Measurements from ENCODE around the gene ICAM1. TPM values are rescaled to one million over a fixed set of nuclear protein-coding genes. Genes with fewer than 3 reads are reported as not detected.

ICAM1 gene
- total RNA-seq, 2 donors from 2014 or later: 8.9 to 25.1 TPM

GRCh38 chr19:10254244-10254643, 16.7 kb upstream of the ICAM1 start:
- H3K4me3 ChIP-seq: no peak overlapping the region
- H3K4me1 ChIP-seq (replicated peaks): peaks cover 4% of the 10 kb centered on the region
- WGBS: 94% methylated on average over 3 of the region's 3 CpGs
- H3K9me3 ChIP-seq: no peaks in the 10 kb centered on the region
- H3K27ac ChIP-seq: no peak overlapping the region
- intact Hi-C loops (cut with DNase I): loop anchor here (10.0 kb wide), 1 partner anchor 319 kb away; the partner anchor contains the start of gene OLFM2
- peaks cover 0 to 24% of the 10 kb centered on the region in 2 donors for H3K36me3 ChIP-seq
- no peak for DNase-seq (ENCODE audit: low spot score)
- TF ChIP-seq POLR2AphosphoS5 (IDR thresholded peaks at IDR 0.05) (no peak), POLR2A (IDR thresholded peaks at IDR 0.05) (no peak), CTCF (IDR thresholded peaks at IDR 0.05) (no peak)
- no peaks in the 10 kb centered on the region for H3K27me3 ChIP-seq (replicated peaks; ENCODE audit: insufficient read depth)

GRCh38 chr19:10255358-10255757, 15.6 kb upstream of the ICAM1 start:
- Histone ChIP-seq H3K4me3 (no peak overlapping the region), H3K27me3 (replicated peaks; ENCODE audit: insufficient read depth) (no peaks in the 10 kb centered on the region), H3K27ac (no peak overlapping the region), H3K36me3 (peaks cover 0 to 24% of the 10 kb centered on the region in 2 donors), H3K4me1 (replicated peaks) (peaks cover 4% of the 10 kb centered on the region), H3K9me3 (no peaks in the 10 kb centered on the region)
- no peak for TF ChIP-seq POLR2AphosphoS5 (IDR thresholded peaks at IDR 0.05)
- no peak for TF ChIP-seq CTCF (IDR thresholded peaks at IDR 0.05)
- TF ChIP-seq POLR2A (IDR thresholded peaks at IDR 0.05): no peak
- intact Hi-C loops (cut with DNase I): loop anchor here (10.0 kb wide), 1 partner anchor 321 kb away; the partner anchor contains the start of gene OLFM2
- no peak for DNase-seq (ENCODE audit: low spot score)
- WGBS: 95% methylated on average over 2 of the region's 2 CpGs

- intact Hi-C loops (cut with DNase I): loop anchor here (10.0 kb wide), 1 partner anchor 322 kb away; the partner anchor contains the start of gene OLFM2
- no peak for TF ChIP-seq POLR2A (IDR thresholded peaks at IDR 0.05)
- TF ChIP-seq CTCF (IDR thresholded peaks at IDR 0.05): no peak
- no peak for TF ChIP-seq POLR2AphosphoS5 (IDR thresholded peaks at IDR 0.05)
- DNase-seq (ENCODE audit: low spot score): no peak
Observed at GRCh38 chr19:10256551-10256950, 14.4 kb upstream of the ICAM1 start.

GRCh38 chr19:10256970-10257615, 13.8 kb upstream of the ICAM1 start:
- H3K27me3 ChIP-seq (replicated peaks; ENCODE audit: insufficient read depth): no peaks in the 10 kb centered on the region
- TF ChIP-seq POLR2AphosphoS5 (IDR thresholded peaks at IDR 0.05) (no peak), POLR2A (IDR thresholded peaks at IDR 0.05) (no peak), CTCF (IDR thresholded peaks at IDR 0.05) (no peak)
- no peaks in the 10 kb centered on the region for H3K9me3 ChIP-seq
- no peak for DNase-seq (ENCODE audit: low spot score)
- WGBS: 86% methylated on average over 9 of the region's 9 CpGs
- H3K4me1 ChIP-seq (replicated peaks): peaks cover 4% of the 10 kb centered on the region
- H3K27ac ChIP-seq: no peak overlapping the region
- H3K4me3 ChIP-seq: no peak overlapping the region
- intact Hi-C loops (cut with DNase I): loop anchor here (10.0 kb wide), 1 partner anchor 322 kb away; the partner anchor contains the start of gene OLFM2
- H3K36me3 ChIP-seq: peaks cover 0 to 24% of the 10 kb centered on the region in 2 donors

More at GRCh38 chr19:10256551-10256950, 14.4 kb upstream of the ICAM1 start:
- Histone ChIP-seq H3K4me3 (no peak overlapping the region), H3K27me3 (replicated peaks; ENCODE audit: insufficient read depth) (no peaks in the 10 kb centered on the region), H3K36me3 (peaks cover 0 to 24% of the 10 kb centered on the region in 2 donors), H3K27ac (no peak overlapping the region), H3K9me3 (no peaks in the 10 kb centered on the region), H3K4me1 (replicated peaks) (peaks cover 4% of the 10 kb centered on the region)
- 76% methylated on average over 16 of the region's 18 CpGs for whole genome bisulfite sequencing

All from prostate gland (tissue), 2 donors.